Measurements from ENCODE around the gene STRBP.

The STRBP gene

GRCh38 chr9:123102375-123103113 lies 165.8 kb downstream of the STRBP start:
- TF ChIP-seq CTCF (IDR thresholded peaks at IDR 0.05; ENCODE audit: low read depth, low read length, missing control alignments), result peak; percentile 10
- no peak overlapping the region for H3K4me3 ChIP-seq (replicated peaks; ENCODE audit: low read depth, low read length)
- no peak for DNase-seq (ENCODE audit: extremely low read depth, low read depth)

DNA sequence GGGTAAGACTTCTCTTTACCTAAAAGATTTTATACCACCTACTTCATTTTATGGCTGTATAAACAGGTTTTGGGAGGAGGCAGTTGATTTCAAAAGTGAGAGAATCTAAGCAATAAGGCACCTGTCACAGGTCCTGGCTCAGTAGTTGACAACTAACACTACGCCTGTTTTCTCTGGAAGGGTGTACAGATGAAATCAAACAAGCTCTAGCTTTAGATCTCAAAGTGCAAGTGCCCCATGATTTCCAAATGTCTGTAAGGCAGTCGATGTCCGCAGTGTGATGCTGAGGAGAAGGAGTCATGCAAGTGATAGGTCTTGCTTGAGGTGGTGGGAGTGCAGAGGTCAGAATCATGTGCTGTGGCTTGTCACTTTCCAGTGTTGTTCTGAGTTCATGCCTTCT lies 168.8 kb downstream of the STRBP start:
- no peak overlapping the region for H3K4me3 ChIP-seq (replicated peaks; ENCODE audit: low read depth, low read length)
- DNase-seq (ENCODE audit: extremely low read depth, low read depth), result no peak
- no peak for TF ChIP-seq CTCF (IDR thresholded peaks at IDR 0.05; ENCODE audit: low read depth, low read length, missing control alignments)

GRCh38 chr9:123099042-123099441 lies 169.3 kb downstream of the STRBP start:
- no peak for TF ChIP-seq CTCF (IDR thresholded peaks at IDR 0.05; ENCODE audit: low read depth, low read length, missing control alignments)
- no peak overlapping the region for H3K4me3 ChIP-seq (replicated peaks; ENCODE audit: low read depth, low read length)
- no peak for DNase-seq (ENCODE audit: extremely low read depth, low read depth)

DNA sequence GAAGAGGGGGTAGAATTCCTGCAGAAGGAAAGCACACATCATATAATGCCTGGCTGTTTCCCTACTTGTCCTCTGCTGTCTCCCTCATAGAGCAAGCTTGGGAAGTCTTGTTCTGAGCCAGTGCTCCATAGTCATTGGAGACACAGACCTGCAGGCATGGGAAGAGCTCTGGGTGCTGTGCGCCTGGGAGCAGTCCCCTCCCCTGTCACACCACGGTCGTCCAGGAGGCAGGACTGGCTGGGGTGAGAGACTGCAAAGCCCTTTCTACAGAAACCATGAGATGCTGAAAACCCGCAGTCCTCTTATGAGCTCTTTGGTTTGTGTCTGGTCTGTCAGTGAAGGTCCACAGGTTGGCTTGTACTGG lies 170.3 kb downstream of the STRBP start:
- no peak for DNase-seq (ENCODE audit: extremely low read depth, low read depth)
- TF ChIP-seq CTCF (IDR thresholded peaks at IDR 0.05; ENCODE audit: low read depth, low read length, missing control alignments), result no peak
- H3K4me3 ChIP-seq (replicated peaks; ENCODE audit: low read depth, low read length), result no peak overlapping the region

DNA sequence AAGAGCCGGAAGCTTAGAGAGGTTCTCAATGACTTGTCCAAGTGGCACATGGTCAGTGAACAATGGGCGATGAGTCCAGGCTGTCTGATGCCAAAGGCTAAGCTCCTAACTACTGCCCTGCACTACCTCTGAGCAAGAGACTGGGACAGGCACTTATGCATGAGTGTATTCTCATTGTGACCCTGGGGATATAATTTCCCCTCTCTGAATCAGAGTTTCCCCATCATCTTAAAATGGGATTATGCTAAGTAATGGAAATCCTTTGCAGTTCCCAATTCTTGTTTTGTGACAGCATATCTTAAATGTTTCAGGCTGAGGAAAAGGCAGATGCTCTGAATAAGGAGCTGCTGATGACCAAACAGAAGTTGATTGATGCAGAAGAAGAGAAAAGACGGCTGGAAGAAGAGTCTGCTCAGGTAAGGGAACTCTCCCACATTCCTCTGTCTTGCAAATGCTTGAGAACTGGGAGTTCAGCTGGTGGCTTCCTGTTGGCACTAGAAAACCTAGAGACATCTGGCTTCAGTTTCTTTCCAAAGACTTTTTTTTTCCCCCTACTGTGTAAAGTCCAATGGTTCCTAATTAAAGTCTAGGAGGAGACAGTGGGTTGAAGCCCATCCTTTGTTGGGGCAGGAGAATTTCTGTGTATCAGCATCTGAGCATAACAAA lies 170.8 kb downstream of the STRBP start:
- no peak for DNase-seq (ENCODE audit: extremely low read depth, low read depth)
- H3K4me3 ChIP-seq (replicated peaks; ENCODE audit: low read depth, low read length), result no peak overlapping the region
- no peak for TF ChIP-seq CTCF (IDR thresholded peaks at IDR 0.05; ENCODE audit: low read depth, low read length, missing control alignments)

DNA sequence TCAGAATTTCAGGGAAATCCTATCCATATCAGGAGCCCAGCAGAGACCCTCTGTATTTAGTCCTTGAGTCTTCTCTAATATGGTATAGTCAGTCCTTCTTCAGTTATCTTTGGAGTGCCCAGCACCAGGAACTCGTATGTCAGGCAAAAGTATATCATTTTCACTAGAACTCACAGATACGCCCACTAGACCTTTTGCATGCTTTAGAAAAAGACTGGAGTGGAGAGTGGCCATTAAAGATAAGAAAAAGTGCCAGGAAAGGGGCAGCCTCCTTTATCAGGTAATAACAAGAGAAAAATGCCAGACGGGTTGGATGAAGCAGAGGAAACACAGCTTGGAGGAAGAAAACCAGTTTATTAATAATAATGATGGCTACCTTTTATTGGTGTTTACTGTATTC lies 171.4 kb downstream of the STRBP start:
- TF ChIP-seq CTCF (IDR thresholded peaks at IDR 0.05; ENCODE audit: low read depth, low read length, missing control alignments), result no peak
- H3K4me3 ChIP-seq (replicated peaks; ENCODE audit: low read depth, low read length), result no peak overlapping the region
- no peak for DNase-seq (ENCODE audit: extremely low read depth, low read depth)
